ENCODE results near the gene FKBP9.

The FKBP9 gene

GRCh38 chr7:32928785-32929298, 28.4 kb upstream of the FKBP9 start:
- no peak overlapping the region for H3K27ac ChIP-seq (ENCODE audit: low read length, poor library complexity, severe bottlenecking)
- no peak for DNase-seq
- no peaks in the 10 kb centered on the region for H3K27me3 ChIP-seq (ENCODE audit: control insufficient read depth in 1 of 2, insufficient read depth in 1 of 2, low read length in 2 of 2)
- H2BK5ac ChIP-seq (ENCODE audit: low read depth, low read length, poor library complexity, severe bottlenecking): no peak overlapping the region
- no peak overlapping the region for H3K4me3 ChIP-seq (ENCODE audit: insufficient read depth in 1 of 2, low read depth in 1 of 2, low read length in 2 of 2)
- H3K9me3 ChIP-seq (ENCODE audit: control insufficient read depth, low read length): no peaks in the 10 kb centered on the region
- H2BK12ac ChIP-seq (ENCODE audit: low read length in 2 of 2): no peak overlapping the region
- H2BK120ac ChIP-seq (ENCODE audit: low read depth, low read length): no peak overlapping the region
- H3K36me3 ChIP-seq (ENCODE audit: control insufficient read depth in 1 of 2, insufficient read depth in 2 of 2, low read depth in 1 of 2, low read length in 2 of 2): peaks cover 27 to 84% of the 10 kb centered on the region in 2 experiments
- no peak overlapping the region for H3K14ac ChIP-seq (ENCODE audit: low read length in 2 of 2)
- no CpG with 5 or more reads among the region's 2 CpGs for WGBS
- H3K4ac ChIP-seq (ENCODE audit: low read depth in 1 of 2, low read length in 2 of 2): no peak overlapping the region
- no peak overlapping the region for H3K4me2 ChIP-seq (ENCODE audit: low read length, poor library complexity, severe bottlenecking)
- no peak overlapping the region for H3K9ac ChIP-seq (ENCODE audit: low read length)
- no peaks in the 10 kb centered on the region for H3K4me1 ChIP-seq (ENCODE audit: control insufficient read depth, insufficient read depth, low read depth, low read length)
- H2AK5ac ChIP-seq (ENCODE audit: low read length, severe bottlenecking): no peak overlapping the region
- no peak overlapping the region for H3K23ac ChIP-seq (ENCODE audit: low read length in 2 of 2)
- no peak overlapping the region for H4K8ac ChIP-seq (ENCODE audit: low read length)
- peaks cover 35% of the 10 kb centered on the region for H3K79me1 ChIP-seq (replicated peaks; ENCODE audit: low read length, poor library complexity, severe bottlenecking)
- H2AFZ ChIP-seq (ENCODE audit: low read depth, low read length): no peak overlapping the region
- no peak overlapping the region for H2BK15ac ChIP-seq (ENCODE audit: low read depth, poor library complexity, severe bottlenecking)
- H4K91ac ChIP-seq (ENCODE audit: low read length): no peak overlapping the region
- H3K18ac ChIP-seq (ENCODE audit: low read depth in 1 of 2, low read length in 2 of 2): no peak overlapping the region

GRCh38 chr7:32929430-32930143, 27.7 kb upstream of the FKBP9 start:
- Histone ChIP-seq H3K27me3 (ENCODE audit: control insufficient read depth in 1 of 2, insufficient read depth in 1 of 2, low read length in 2 of 2) (no peaks in the 10 kb centered on the region), H3K4me3 (ENCODE audit: insufficient read depth in 1 of 2, low read depth in 1 of 2, low read length in 2 of 2) (no peak overlapping the region), H2AFZ (ENCODE audit: low read depth, low read length) (no peak overlapping the region), H3K4me1 (ENCODE audit: control insufficient read depth, insufficient read depth, low read depth, low read length) (no peaks in the 10 kb centered on the region), H4K91ac (ENCODE audit: low read length) (no peak overlapping the region), H3K9ac (ENCODE audit: low read length) (no peak overlapping the region), H3K14ac (ENCODE audit: low read length in 2 of 2) (no peak overlapping the region), H3K36me3 (ENCODE audit: control insufficient read depth in 1 of 2, insufficient read depth in 2 of 2, low read depth in 1 of 2, low read length in 2 of 2) (peaks cover 32 to 82% of the 10 kb centered on the region in 2 experiments), H3K79me1 (replicated peaks; ENCODE audit: low read length, poor library complexity, severe bottlenecking) (peaks cover 33% of the 10 kb centered on the region), H2BK12ac (ENCODE audit: low read length in 2 of 2) (no peak overlapping the region), H3K18ac (ENCODE audit: low read depth in 1 of 2, low read length in 2 of 2) (no peak overlapping the region), H2BK120ac (ENCODE audit: low read depth, low read length) (no peak overlapping the region), H2BK15ac (ENCODE audit: low read depth, poor library complexity, severe bottlenecking) (no peak overlapping the region), H3K23ac (ENCODE audit: low read length in 2 of 2) (no peak overlapping the region), H2AK5ac (ENCODE audit: low read length, severe bottlenecking) (no peak overlapping the region), H4K8ac (ENCODE audit: low read length) (no peak overlapping the region), H3K9me3 (ENCODE audit: control insufficient read depth, low read length) (no peaks in the 10 kb centered on the region), H3K4ac (ENCODE audit: low read depth in 1 of 2, low read length in 2 of 2) (no peak overlapping the region), H3K4me2 (ENCODE audit: low read length, poor library complexity, severe bottlenecking) (no peak overlapping the region), H3K27ac (ENCODE audit: low read length, poor library complexity, severe bottlenecking) (no peak overlapping the region), H2BK5ac (ENCODE audit: low read depth, low read length, poor library complexity, severe bottlenecking) (no peak overlapping the region)
- 89% methylated on average over 13 of the region's 13 CpGs for WGBS
- no peak for DNase-seq

- H3K4me2 ChIP-seq (ENCODE audit: low read length, poor library complexity, severe bottlenecking): no peak overlapping the region
- H2BK15ac ChIP-seq (ENCODE audit: low read depth, poor library complexity, severe bottlenecking): no peak overlapping the region
- H3K9ac ChIP-seq (ENCODE audit: low read length): no peak overlapping the region
- no peak for DNase-seq
- H3K36me3 ChIP-seq (ENCODE audit: control insufficient read depth in 1 of 2, insufficient read depth in 2 of 2, low read depth in 1 of 2, low read length in 2 of 2): peaks cover 32 to 74% of the 10 kb centered on the region in 2 experiments
- no peak overlapping the region for H2BK5ac ChIP-seq (ENCODE audit: low read depth, low read length, poor library complexity, severe bottlenecking)
- H4K8ac ChIP-seq (ENCODE audit: low read length): no peak overlapping the region
- no peak overlapping the region for H3K23ac ChIP-seq (ENCODE audit: low read length in 2 of 2)
- H3K4me1 ChIP-seq (ENCODE audit: control insufficient read depth, insufficient read depth, low read depth, low read length): no peaks in the 10 kb centered on the region
- H3K18ac ChIP-seq (ENCODE audit: low read depth in 1 of 2, low read length in 2 of 2): no peak overlapping the region
- peaks cover 29% of the 10 kb centered on the region for H3K79me1 ChIP-seq (replicated peaks; ENCODE audit: low read length, poor library complexity, severe bottlenecking)
- 98% methylated on average over 7 of the region's 7 CpGs for WGBS
- no peak overlapping the region for H2BK12ac ChIP-seq (ENCODE audit: low read length in 2 of 2)
- no peak overlapping the region for H3K4me3 ChIP-seq (ENCODE audit: insufficient read depth in 1 of 2, low read depth in 1 of 2, low read length in 2 of 2)
- no peaks in the 10 kb centered on the region for H3K27me3 ChIP-seq (ENCODE audit: control insufficient read depth in 1 of 2, insufficient read depth in 1 of 2, low read length in 2 of 2)
- H3K14ac ChIP-seq (ENCODE audit: low read length in 2 of 2): no peak overlapping the region
- H3K4ac ChIP-seq (ENCODE audit: low read depth in 1 of 2, low read length in 2 of 2): no peak overlapping the region
- no peaks in the 10 kb centered on the region for H3K9me3 ChIP-seq (ENCODE audit: control insufficient read depth, low read length)
- peak overlapping the region; percentile 46 for H4K91ac ChIP-seq (ENCODE audit: low read length)
- no peak overlapping the region for H2BK120ac ChIP-seq (ENCODE audit: low read depth, low read length)
- no peak overlapping the region for H2AFZ ChIP-seq (ENCODE audit: low read depth, low read length)
- no peak overlapping the region for H2AK5ac ChIP-seq (ENCODE audit: low read length, severe bottlenecking)
- H3K27ac ChIP-seq (ENCODE audit: low read length, poor library complexity, severe bottlenecking): no peak overlapping the region
These were observed 26.9 kb upstream of the FKBP9 start for GRCh38 chr7:32930378-32930777.

GRCh38 chr7:32935558-32935957, 21.7 kb upstream of the FKBP9 start:
- no peak overlapping the region for H3K4me3 ChIP-seq (ENCODE audit: insufficient read depth in 1 of 2, low read depth in 1 of 2, low read length in 2 of 2)
- no peak overlapping the region for H3K27ac ChIP-seq (ENCODE audit: low read length, poor library complexity, severe bottlenecking)
- no peak overlapping the region for H2BK15ac ChIP-seq (ENCODE audit: low read depth, poor library complexity, severe bottlenecking)
- no peak overlapping the region for H3K4me2 ChIP-seq (ENCODE audit: low read length, poor library complexity, severe bottlenecking)
- H3K27me3 ChIP-seq (ENCODE audit: control insufficient read depth in 1 of 2, insufficient read depth in 1 of 2, low read length in 2 of 2): no peaks in the 10 kb centered on the region
- no peak overlapping the region for H2BK12ac ChIP-seq (ENCODE audit: low read length in 2 of 2)
- WGBS: 100% methylated on average over 1 of the region's 1 CpG
- H4K91ac ChIP-seq (ENCODE audit: low read length): no peak overlapping the region
- H3K18ac ChIP-seq (ENCODE audit: low read depth in 1 of 2, low read length in 2 of 2): no peak overlapping the region
- H3K9me3 ChIP-seq (ENCODE audit: control insufficient read depth, low read length): no peaks in the 10 kb centered on the region
- no peak for DNase-seq
- H3K23ac ChIP-seq (ENCODE audit: low read length in 2 of 2): no peak overlapping the region
- peaks cover 24% of the 10 kb centered on the region for H3K79me1 ChIP-seq (replicated peaks; ENCODE audit: low read length, poor library complexity, severe bottlenecking)
- no peak overlapping the region for H2AK5ac ChIP-seq (ENCODE audit: low read length, severe bottlenecking)
- H3K9ac ChIP-seq (ENCODE audit: low read length): no peak overlapping the region
- no peak overlapping the region for H2BK5ac ChIP-seq (ENCODE audit: low read depth, low read length, poor library complexity, severe bottlenecking)
- H2BK120ac ChIP-seq (ENCODE audit: low read depth, low read length): no peak overlapping the region
- H4K8ac ChIP-seq (ENCODE audit: low read length): no peak overlapping the region
- H3K4me1 ChIP-seq (ENCODE audit: control insufficient read depth, insufficient read depth, low read depth, low read length): no peaks in the 10 kb centered on the region
- no peak overlapping the region for H2AFZ ChIP-seq (ENCODE audit: low read depth, low read length)
- H3K36me3 ChIP-seq (ENCODE audit: control insufficient read depth in 1 of 2, insufficient read depth in 2 of 2, low read depth in 1 of 2, low read length in 2 of 2): peaks cover 16 to 31% of the 10 kb centered on the region in 2 experiments
- no peak overlapping the region for H3K4ac ChIP-seq (ENCODE audit: low read depth in 1 of 2, low read length in 2 of 2)
- H3K14ac ChIP-seq (ENCODE audit: low read length in 2 of 2): no peak overlapping the region

Measured in mesenchymal stem cell (in vitro differentiated cells and primary cell).